ENCODE data around the gene NAA60.

Gene NAA60

GRCh38 chr16:3518292-3518985 lies 75.0 kb downstream of the NAA60 start:
- Histone ChIP-seq H3K27me3 (no peaks in the 10 kb centered on the region), H3K9me3 (no peaks in the 10 kb centered on the region), H3K4me1 (no peaks in the 10 kb centered on the region), H3K4me3 (ENCODE audit: low read depth, low read length) (no peak overlapping the region), H3K36me3 (peaks cover 43% of the 10 kb centered on the region)
- TF ChIP-seq, protein P1, sequence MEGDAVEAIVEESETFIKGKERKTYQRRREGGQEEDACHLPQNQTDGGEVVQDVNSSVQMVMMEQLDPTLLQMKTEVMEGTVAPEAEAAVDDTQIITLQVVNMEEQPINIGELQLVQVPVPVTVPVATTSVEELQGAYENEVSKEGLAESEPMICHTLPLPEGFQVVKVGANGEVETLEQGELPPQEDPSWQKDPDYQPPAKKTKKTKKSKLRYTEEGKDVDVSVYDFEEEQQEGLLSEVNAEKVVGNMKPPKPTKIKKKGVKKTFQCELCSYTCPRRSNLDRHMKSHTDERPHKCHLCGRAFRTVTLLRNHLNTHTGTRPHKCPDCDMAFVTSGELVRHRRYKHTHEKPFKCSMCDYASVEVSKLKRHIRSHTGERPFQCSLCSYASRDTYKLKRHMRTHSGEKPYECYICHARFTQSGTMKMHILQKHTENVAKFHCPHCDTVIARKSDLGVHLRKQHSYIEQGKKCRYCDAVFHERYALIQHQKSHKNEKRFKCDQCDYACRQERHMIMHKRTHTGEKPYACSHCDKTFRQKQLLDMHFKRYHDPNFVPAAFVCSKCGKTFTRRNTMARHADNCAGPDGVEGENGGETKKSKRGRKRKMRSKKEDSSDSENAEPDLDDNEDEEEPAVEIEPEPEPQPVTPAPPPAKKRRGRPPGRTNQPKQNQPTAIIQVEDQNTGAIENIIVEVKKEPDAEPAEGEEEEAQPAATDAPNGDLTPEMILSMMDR (IDR thresholded peaks at IDR 0.05; ENCODE audit: low read depth, low read length), result no peak
- no peak for DNase-seq

DNA sequence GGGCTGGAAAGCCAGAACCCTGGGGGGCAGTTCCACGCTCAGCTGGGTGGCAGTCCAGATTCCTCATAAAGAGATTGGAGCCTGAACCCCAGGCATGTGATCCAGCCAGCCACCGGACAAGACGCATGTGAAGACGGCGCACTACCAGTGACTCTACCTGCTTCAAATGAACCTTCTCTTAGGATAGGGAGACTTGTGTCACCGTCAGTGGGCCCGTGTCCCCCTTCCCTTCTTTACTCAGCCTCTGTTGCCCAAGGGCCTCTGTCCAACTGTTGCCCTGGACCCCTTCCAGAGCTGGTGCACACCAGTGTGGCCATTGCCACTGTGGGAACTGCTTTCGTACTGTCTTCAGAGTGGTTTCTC lies 75.5 kb downstream of the NAA60 start:
- Histone ChIP-seq H3K36me3 (peaks cover 43% of the 10 kb centered on the region), H3K27me3 (no peaks in the 10 kb centered on the region), H3K4me1 (no peaks in the 10 kb centered on the region), H3K4me3 (ENCODE audit: low read depth, low read length) (no peak overlapping the region), H3K9me3 (no peaks in the 10 kb centered on the region)
- no peak for DNase-seq
- TF ChIP-seq, protein P1 (IDR thresholded peaks at IDR 0.05; ENCODE audit: low read depth, low read length), result no peak

DNA sequence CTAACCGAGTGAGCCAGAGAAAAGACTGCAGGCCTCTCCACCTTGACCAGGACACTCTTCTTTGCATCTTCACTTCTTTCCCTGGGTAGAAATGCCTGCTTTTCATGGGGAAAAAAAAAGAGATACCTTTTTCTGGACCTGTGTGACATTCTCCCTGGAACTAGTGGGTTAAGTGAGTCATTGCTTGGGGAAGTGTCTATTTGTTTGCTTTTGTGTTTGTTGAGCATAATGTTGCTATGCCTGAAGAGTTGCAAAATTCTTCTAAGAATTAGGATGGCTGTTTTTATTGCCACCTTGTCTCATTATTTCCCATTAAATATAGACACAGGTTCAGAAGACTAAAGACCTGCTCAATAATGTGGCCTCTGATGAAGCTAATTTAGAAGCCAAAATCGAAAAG lies 76.1 kb downstream of the NAA60 start:
- no peaks in the 10 kb centered on the region for H3K9me3 ChIP-seq
- H3K4me3 ChIP-seq (ENCODE audit: low read depth, low read length), result no peak overlapping the region
- H3K4me1 ChIP-seq, result no peaks in the 10 kb centered on the region
- peaks cover 39% of the 10 kb centered on the region for H3K36me3 ChIP-seq
- no peaks in the 10 kb centered on the region for H3K27me3 ChIP-seq
- TF ChIP-seq, protein P1 (IDR thresholded peaks at IDR 0.05; ENCODE audit: low read depth, low read length), result no peak
- DNase-seq, result no peak

- peaks cover 37% of the 10 kb centered on the region for H3K36me3 ChIP-seq
These were observed 76.9 kb downstream of the NAA60 start for GRCh38 chr16:3520413-3520812.

GRCh38 chr16:3520841-3521240 lies 77.4 kb downstream of the NAA60 start:
- H3K27me3 ChIP-seq, result no peaks in the 10 kb centered on the region
- no peak overlapping the region for H3K4me3 ChIP-seq (ENCODE audit: low read depth, low read length)
- DNase-seq, result no peak
- TF ChIP-seq, protein P1 (IDR thresholded peaks at IDR 0.05; ENCODE audit: low read depth, low read length), result no peak
- H3K4me1 ChIP-seq, result no peaks in the 10 kb centered on the region
- H3K9me3 ChIP-seq, result no peaks in the 10 kb centered on the region
- peaks cover 33% of the 10 kb centered on the region for H3K36me3 ChIP-seq

More at GRCh38 chr16:3520413-3520812, 76.9 kb downstream of the NAA60 start:
- no peaks in the 10 kb centered on the region for H3K9me3 ChIP-seq
- H3K27me3 ChIP-seq, result no peaks in the 10 kb centered on the region
- no peaks in the 10 kb centered on the region for H3K4me1 ChIP-seq
- TF ChIP-seq, protein P1 (IDR thresholded peaks at IDR 0.05; ENCODE audit: low read depth, low read length), result no peak
- DNase-seq, result no peak
- H3K4me3 ChIP-seq (ENCODE audit: low read depth, low read length), result no peak overlapping the region

DNA sequence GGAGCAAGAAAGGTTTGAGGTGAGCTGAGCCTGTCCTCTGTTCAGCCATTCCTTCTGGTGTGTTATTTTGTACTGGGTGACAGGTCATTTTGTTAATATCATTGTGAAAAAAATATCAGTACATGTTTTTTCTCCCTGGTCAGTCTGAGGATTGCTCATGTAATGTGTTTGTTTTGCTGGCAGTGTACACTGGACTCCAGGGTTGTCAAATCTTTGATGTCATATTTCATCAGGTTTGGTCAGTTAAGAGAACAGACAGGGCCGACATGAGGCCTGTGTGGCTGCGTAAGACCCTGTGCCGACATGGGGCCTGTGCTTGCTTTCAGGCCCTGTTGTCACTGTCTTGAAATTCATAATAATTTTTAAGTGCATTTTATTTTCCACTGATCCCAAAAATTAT lies 79.8 kb downstream of the NAA60 start:
- Histone ChIP-seq H3K4me1 (no peaks in the 10 kb centered on the region), H3K36me3 (peaks cover 36% of the 10 kb centered on the region), H3K4me3 (ENCODE audit: low read depth, low read length) (no peak overlapping the region), H3K9me3 (no peaks in the 10 kb centered on the region), H3K27me3 (no peaks in the 10 kb centered on the region)
- no peak for DNase-seq
- TF ChIP-seq, protein P1 (IDR thresholded peaks at IDR 0.05; ENCODE audit: low read depth, low read length), result no peak
